SK-MEL-5 (cell line): Measurements from ENCODE around the gene PTPN18. TPM values are rescaled to one million over a fixed set of nuclear protein-coding genes. Genes with fewer than 3 reads are reported as not detected.

Experiments used
- DNase-seq: peaks from one replicate; pipeline ENCODE4 v3.0.0-alpha.2; 2016; ENCODE audit warnings: low read depth, low spot score
- in situ Hi-C: cut with HindIII; loops from 2 replicates; pipeline ENCODE4 v1.10.0; 2016; ENCODE audit warnings: low sequenced_read_pairs, high pct_unique_total_duplicates, low pct_unique_long_range_greater_than_20kb
- total RNA-seq: library from RNA; depleted of rRNA; stranded (reverse); fragments of >200 nt; shearing (Covaris generic); gene quantifications from 2 replicates; pipeline ENCODE4 v1.2.3, GENCODE V29; 2014

The PTPN18 gene
- total RNA-seq, 1 experiment from 2014 or later: 19.3 TPM

GRCh38 chr2:130373808-130374365 lies 18.0 kb downstream of the PTPN18 start:
- in situ Hi-C loops: no loop called here

GRCh38 chr2:130374587-130375290 lies 18.9 kb downstream of the PTPN18 start:
- in situ Hi-C loops: no loop called here
- no peak for DNase-seq

More at GRCh38 chr2:130373808-130374365, 18.0 kb downstream of the PTPN18 start:
- no peak for DNase-seq

GRCh38 chr2:130375291-130376266 lies 19.7 kb downstream of the PTPN18 start:
- in situ Hi-C loops: no loop called here

GRCh38 chr2:130376433-130377293 lies 20.8 kb downstream of the PTPN18 start:
- no peak for DNase-seq
- in situ Hi-C loops: no loop called here

More at GRCh38 chr2:130375291-130376266, 19.7 kb downstream of the PTPN18 start:
- no peak for DNase-seq

GRCh38 chr2:130377491-130377890 lies 21.6 kb downstream of the PTPN18 start:
- in situ Hi-C loops: no loop called here
- DNase-seq: no peak

GRCh38 chr2:130378206-130378897 lies 22.5 kb downstream of the PTPN18 start:
- no peak for DNase-seq
- in situ Hi-C loops: no loop called here

- no peak for DNase-seq
- in situ Hi-C loops: no loop called here
Measured at GRCh38 chr2:130378898-130379214, 23.0 kb downstream of the PTPN18 start.

GRCh38 chr2:130380096-130380934 lies 24.5 kb downstream of the PTPN18 start:
- in situ Hi-C loops: no loop called here
- DNase-seq: no peak

- no peak for DNase-seq
- in situ Hi-C loops: no loop called here
Measured at GRCh38 chr2:130381145-130381544, 25.3 kb downstream of the PTPN18 start.

- in situ Hi-C loops: no loop called here
- DNase-seq: no peak
Measured at GRCh38 chr2:130381619-130382018, 25.8 kb downstream of the PTPN18 start.

- no peak for DNase-seq
- in situ Hi-C loops: no loop called here
Measured at GRCh38 chr2:130382313-130382917, 26.6 kb downstream of the PTPN18 start.

GRCh38 chr2:130385709-130386108 lies 29.9 kb downstream of the PTPN18 start:
- in situ Hi-C loops: no loop called here
- DNase-seq: no peak

- in situ Hi-C loops: no loop called here
- DNase-seq: no peak
Measured at GRCh38 chr2:130387071-130387400, 31.2 kb downstream of the PTPN18 start.

- in situ Hi-C loops: no loop called here
- no peak for DNase-seq
Measured at GRCh38 chr2:130387804-130388203, 31.9 kb downstream of the PTPN18 start.

- in situ Hi-C loops: no loop called here
- DNase-seq: no peak
Measured at GRCh38 chr2:130388221-130388907, 32.5 kb downstream of the PTPN18 start.
